NCI-H446 treated with DMSO at 0.1 percent for 48 hours (cell line): ENCODE measurements around the gene CD82.

Source experiments
- DNase-seq: peaks from one replicate; lab custom pipeline; 2025; lab: John Stamatoyannopoulos, UW

The CD82 gene, protein sequence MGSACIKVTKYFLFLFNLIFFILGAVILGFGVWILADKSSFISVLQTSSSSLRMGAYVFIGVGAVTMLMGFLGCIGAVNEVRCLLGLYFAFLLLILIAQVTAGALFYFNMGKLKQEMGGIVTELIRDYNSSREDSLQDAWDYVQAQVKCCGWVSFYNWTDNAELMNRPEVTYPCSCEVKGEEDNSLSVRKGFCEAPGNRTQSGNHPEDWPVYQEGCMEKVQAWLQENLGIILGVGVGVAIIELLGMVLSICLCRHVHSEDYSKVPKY

DNA sequence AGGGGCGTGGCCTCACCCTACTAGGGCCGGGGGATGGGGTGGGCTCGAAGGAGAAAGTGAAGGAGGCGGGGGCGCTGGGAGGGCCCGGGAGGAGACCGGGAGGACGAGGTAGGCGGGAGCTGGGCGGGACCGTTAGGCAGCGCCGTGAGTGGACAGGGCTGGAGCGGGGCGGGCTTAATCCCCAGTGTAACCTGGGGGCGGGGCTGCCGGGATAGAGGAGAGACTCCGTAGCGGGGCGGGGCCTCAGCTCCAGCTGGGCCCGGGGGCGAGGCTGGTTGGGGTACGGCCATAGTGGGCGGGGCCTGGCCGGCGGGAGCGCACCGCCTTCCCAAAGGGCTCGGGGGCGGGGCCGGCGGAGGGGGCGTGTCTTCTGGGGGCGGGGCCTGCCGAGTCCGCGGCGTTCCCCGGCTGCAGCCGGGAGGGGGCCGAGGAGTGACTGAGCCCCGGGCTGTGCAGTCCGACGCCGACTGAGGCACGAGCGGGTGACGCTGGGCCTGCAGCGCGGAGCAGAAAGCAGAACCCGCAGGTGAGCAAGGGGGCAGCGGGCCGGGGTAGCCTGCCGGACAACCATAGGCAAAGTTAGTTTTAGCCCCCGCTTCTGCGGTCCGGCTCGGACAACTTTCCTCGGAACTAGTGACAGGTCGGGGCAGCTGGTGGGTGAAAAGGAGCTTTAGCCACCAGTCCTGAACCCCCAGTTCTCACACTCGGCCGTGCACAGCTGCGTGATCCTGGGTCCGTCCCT, at the start of gene CD82:
Gene CD82, plus strand, starts transcription at position 453 of the 742 bp plus-strand sequence. CDS start 29,000 bp downstream, outside the sequence.
- peak; percentile 97 for DNase-seq

DNA sequence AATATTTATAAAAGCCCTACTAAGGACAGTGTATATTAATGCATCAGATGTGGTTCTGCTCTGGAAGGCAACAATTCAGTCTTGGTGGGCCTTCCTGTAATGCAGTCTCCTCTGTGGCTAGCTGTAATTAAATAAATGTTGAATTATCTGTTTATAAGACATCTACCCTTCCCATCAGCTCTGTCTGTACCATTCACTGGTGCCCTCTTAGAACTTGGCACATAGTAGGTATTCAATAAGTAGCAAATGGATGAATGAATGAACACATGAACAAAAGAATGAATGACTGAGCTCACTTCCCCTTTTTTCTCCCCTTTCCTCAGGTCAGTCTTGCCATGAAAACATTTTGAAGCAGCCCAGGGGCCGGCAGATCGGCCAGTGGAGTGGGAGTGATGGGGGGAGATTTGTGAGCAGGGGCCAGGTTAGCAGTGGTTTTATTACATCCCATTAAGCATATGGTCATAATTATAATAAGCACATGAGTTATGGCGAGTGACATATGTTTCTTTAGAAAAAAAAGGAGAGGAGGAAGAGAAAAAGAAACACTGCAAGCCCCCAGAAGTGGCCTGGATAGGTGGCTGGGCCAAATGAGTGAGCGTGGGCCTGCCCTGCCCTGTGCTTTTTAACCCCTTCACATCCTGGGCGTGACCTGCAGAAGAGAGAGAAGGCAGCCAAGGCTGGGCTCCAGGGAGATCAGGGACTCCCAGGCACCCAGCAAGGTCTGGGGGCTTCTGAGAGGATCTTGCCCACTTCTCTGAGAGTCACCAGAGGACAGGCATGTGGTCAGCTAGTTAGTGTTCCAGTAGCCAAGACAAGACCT, 48.6 kb upstream of the CD82 start:
- DNase-seq: no peak

DNA sequence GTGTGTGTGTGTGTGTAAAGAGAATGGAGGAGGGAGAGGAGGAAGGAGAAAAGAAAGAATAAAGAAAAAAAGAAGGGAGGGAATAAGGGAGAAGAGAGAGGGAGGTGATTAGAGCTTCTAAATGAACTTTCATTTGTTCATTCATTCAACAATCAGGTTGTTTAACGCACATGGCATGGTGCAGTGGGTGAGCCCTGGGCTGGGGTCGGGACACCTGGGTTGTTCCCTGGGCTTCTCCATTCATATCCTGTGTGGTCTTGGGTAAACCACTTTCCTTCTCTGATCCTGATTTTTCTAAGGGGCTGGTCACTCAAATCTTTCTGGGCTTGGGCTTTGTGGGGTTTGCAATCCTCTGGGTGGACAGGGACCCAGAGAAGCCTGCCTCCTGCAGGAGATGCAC, 47.9 kb upstream of the CD82 start:
- no peak for DNase-seq

DNA sequence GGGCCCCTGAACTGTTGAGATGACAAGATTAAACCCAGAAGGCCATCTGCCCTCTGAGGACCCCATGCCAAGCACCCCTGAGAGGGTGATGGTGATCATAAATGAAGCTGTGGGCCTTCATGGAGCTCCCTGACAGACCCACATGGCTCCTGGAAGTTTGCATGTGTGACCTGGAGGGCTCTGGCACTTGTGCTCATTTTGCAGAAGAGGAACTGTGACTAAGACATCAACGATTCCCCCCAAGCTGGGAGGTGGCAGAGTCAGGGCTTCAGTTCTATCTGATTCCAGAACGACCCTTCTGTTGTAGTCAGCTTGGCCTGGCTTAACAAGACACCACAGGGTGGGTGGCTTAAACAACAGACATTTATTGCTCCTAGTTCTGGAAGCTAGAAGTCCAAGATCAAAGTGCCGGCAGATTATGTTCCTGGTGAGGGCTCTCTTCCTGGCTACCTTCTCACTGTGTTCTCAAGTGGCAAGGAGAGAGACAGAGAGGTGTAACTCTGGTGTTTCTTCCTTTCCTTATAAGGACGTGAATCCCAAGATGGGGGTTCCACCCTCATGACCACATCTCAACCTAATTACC, 46.4 kb upstream of the CD82 start:
- DNase-seq: no peak

DNA sequence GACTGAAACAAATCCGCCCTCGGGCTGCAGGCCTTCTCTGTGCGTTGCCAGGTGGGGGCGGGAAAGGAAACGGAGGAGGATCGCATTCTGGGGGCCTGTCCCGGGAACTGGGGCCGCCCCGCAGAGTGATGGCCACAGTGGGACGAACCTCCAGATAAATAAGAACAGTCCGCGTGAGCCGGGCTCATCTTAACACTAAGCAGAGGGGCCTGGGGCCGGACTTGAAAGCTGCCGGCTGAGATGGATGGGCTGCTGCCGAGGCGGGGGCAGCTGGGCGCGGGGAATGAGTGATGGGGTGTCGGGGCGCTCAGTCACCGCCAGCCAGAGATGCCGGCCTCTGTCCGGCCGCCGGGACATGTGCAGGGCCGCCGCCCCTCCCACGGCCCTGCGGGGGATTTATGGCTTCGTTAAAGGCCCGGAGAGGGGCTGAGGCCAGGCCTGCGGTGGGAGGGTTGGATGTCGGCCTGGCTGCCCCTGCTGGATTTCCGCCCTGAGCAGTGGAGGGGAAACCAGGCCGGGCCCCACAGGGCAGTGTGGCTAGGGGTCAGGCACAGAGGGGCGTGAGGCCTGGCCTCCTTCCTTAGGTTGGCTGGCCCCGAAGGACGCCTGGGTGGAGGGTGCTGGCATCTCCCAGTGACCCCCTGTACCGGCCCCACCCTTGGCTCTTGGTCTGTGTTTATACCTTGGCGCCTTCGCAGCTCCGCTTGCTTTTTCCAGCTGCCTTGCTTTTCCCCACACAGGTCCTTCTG, 45.3 kb upstream of the CD82 start:
- DNase-seq: no peak

DNA sequence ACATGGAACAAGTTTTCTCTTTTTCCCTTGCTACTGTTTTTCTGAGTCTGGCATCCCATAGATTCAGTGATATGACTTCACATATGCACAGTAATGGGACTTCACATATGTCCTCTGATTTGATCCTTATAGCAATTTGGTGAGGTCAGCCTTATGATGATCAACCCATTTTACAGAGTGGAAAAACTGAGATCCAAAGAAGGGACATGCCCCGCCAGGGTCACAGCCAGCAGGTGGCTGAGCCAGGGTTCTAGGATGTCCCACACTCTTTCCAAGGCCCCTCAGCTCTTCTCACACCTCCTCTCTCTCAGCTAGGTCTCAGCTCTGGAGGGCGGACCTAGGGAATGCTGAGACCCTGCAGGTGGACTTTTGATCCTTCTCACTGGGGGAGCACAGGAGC, 44.3 kb upstream of the CD82 start:
- DNase-seq: no peak

DNA sequence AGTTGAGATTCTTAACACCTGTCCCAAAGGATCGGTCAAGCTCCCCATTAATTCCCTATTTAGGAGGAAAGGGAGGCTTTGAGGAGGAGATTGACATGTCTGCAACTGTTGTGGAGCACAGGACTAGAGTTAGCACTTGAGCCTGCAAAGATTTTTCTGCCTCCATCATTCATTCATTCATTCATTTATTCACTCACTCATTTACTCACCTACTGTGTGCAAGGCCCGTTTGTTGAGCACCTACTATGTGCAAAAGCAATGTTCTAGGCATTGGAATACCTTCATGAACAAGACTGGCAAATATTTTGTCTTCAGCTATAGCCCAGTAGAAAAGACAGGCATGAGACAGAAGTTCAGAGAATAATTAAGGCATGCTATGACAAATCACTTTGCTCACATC, 43.2 kb upstream of the CD82 start:
- no peak for DNase-seq

DNA sequence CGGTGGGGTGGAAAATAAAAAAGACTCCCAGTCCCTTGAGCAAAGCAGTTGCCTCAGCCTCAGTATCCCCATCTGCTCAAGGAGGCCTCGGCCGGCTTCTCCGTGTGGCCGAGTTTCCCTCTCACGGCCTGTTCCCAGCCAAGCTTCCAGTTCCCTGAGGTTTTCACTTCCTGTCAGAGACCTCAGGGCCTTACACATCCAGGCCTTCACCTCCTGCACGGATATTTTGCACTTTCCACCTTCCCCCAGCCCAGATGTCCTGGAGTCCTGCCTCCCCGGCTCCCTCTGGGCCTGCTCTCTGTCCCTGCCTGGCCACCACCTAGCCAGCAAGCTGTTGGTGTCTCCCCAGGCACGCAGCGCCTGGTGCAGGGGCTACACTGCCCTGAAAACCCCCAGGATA, 41.1 kb upstream of the CD82 start:
- DNase-seq: no peak

DNA sequence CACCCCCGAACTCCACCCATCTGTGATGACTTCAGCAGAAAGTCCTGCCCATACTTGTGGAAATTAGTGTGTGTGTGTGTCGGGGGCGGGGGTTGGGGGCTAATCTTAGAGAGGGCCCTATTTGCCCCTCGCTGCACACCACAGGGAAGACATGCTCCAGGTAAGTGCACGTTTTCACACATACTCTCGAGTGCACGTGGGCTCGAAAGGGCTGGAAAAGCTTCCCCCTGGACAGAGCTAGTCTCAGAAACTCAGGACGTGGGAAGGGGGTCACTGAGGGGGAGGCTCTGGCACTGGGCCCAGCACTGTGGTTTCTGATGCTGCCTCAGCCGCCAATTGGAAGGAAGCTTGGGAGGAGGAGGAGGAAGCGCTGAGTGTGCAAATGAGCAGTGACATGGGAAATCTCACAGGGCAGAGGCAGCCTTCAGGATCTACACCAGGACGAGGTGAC, 40.7 kb upstream of the CD82 start:
- no peak for DNase-seq

DNA sequence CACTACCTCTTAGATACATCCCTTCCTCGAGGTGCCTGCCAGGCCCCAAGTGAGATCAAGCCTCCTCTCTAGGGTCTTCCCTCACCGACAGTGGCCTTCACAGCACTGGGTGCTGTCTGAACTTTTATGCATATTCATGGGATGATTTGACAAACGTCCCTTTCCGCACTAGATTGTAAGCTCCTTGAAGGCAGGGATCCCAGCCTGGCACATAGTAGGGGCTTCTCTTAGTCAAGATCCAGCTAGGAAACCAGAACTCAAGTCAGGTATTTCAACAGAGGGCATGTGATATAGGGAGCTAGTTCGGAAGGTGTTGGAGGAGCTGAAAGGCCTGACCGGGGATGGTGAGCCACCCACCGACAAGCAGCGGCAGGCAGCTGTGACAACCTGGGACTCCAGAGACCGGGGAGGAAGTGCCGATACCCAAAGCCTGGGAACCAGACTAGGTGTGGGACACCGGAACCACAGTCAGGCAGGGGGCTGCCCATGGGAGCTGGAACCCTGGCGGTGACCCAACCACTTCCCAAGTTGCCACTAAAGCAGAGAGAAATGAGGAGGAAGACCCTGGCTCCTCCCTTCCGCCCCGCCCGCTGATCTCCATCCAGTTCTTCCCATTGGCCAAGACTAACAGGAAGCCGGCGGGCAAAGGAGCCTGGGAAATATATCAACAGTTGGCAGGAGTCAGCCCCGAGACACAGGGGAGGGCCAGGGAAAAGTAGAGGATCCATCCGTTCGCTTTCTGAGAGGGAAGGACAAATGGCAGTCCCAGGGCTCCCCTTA, 39.8 kb upstream of the CD82 start:
- DNase-seq: no peak

DNA sequence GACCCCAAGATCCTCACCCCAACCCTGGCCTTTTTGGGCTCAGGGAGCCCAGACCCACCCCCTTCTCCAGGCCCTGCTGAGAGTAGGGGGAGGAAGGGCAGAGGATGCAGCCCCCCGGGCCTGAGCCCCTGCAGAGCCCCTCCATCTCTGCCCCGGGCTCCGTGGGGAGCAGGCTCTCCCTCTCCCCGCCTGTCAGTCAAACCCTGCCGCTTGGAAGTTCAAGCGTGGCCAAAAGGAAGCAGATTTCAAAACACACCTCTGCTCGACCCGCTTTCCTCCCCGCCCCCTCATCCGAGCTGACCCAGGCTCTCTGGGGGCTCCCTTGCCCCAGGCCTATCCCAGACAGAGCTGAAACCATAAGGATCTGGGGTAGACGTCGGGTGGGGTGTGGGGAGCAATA, 39.0 kb upstream of the CD82 start:
- no peak for DNase-seq

DNA sequence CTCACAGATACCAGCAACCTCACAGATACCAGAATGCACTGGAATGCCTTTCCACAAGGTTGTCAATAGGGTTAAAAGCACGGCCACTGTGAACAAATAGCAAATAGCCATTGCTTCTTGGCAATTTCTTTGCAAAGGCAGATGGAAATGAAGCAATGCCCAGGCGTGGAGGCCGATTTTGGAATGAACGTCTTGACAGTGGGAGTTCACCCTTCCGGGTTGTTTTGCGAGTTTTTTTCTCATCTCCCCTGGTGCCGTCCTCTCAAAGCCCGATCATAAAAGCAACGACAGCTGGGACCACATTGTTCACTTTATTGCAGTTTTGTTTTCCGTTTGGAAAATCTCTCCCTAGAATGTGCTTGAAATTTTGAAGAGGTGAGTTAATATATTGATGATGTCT, 38.0 kb upstream of the CD82 start:
- DNase-seq: no peak

DNA sequence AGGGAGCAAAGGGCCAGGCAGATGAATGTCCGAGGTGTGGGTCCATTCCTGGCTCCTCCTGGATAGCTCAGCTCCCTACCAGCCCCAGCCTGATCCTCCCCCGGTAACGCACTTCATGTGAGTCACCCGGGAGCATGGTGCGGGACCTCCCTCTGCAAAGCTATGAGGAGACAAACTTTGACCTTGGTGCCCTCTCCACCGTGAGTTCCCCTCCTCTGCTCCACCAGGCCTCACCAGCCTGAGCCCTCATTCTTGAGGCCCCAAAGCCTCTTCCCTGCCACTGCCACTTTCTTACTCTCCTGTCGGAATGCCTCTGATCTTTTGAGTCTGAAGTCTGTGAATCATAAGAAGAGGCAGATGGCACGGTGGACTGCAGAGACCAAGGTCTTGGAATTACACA, 37.4 kb upstream of the CD82 start:
- no peak for DNase-seq

DNA sequence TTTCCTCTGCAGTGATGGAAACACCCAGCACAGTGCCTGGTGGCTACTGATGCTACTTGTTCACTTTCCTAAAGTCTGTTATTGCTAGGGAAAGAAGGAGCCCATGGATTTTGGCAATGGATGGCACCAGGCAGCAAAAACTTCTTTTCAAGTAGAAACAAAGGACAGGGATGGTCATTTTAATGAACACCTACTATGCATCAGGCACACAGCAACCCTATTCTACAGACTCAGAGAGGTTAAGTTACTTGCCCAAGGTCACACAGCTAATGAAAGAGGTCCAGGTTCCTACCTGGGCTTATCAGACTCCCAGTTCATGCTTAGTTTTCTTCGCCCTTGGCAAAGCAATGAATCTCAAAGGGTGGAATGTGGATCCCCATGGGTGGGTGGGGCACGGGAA, 36.9 kb upstream of the CD82 start:
- no peak for DNase-seq

DNA sequence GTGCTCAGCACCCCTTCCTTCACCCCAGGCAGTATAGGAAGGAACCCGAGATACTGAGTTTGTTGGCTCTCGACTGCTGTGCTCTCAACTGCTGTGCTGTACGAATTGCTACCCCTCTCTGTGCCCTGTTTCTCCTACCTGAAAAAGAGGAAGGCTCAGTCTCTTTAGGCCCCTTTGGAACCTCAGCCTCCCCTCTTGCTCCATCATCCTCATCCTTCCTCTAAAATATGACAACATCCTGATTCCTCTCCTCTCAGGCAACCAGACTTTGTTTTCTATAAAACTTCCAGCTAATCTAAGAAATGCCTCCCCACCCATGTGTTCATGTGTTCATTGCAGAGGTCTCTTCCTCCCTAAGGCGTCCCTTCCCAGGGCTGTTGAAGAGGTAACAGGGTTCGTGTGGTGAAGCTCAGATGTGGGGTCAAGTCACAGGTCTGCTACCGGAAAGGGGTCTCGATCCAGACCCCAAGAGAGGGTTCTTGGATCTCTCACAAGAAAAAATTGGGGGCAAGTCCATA, 35.5 kb upstream of the CD82 start:
- no peak for DNase-seq

DNA sequence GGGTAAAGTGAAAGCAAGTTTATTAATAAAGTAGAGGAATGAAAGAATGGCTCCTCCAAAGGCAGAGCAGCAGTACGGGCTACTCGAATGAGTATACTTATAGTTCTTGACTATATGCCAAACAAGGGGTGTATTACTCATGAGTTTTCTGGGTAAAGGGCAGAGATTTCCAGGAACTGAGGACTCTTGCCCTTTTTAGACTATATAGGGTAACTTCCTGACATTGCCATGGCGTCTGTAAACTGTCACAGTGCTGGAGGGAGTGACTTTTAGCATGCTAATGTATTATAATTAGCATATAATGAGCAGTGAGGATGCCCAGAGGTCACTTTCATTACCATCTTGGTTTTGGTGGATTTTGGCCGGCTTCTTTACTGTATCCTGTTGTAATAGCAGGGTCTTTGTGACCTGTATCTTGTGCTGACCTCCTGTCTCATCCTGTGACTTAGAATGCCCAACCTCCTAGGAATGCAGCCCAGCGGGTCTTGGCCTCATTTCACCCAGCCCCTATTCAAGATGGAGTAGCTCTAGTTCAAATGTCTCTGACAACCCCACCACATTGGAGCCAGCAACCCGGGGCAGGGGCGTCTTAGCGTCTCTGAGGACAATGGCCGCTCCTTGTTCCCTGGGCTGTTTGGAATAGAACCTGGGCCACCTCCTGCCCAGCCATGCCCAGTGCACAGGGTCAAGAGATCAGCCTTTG, 34.9 kb upstream of the CD82 start:
- DNase-seq: no peak

DNA sequence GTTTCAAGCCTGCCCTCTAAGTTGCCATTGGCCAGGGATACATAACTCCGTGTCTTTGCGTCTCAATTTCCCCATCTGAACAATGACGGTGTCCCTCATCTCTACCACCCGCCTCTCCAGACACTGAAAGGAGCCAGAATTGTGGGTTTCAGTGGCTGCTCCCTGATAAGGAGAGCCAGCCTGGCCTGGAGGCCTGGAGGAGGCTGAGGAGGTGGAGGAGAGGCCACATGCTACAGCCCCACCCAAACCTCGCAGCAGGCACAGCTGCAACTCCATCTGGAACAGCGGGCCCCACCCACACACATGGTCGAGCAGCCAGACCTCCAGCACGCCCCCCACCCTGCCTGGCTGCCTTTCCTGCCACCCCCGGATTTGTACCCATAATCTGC, 34.4 kb upstream of the CD82 start:
- DNase-seq: no peak

DNA sequence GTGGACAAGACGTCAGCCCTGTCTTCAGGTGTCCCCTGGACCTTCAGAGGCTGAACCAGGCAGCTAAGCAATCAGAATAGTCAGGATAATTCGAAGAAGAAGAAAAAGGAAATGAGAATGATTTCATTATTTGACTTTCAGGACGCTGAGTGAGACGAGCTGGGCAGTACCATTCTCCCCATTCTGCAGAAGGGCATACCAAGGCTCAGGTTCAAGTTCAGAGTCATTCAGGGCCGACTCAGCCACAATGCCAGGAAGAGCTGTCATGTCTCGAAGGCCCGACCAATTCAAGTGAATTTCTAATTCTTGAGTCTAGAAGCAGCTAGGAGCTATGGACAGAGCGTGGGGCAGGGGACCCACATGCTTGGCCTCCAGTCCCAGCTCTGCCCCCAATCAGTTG, 33.8 kb upstream of the CD82 start:
- no peak for DNase-seq

DNA sequence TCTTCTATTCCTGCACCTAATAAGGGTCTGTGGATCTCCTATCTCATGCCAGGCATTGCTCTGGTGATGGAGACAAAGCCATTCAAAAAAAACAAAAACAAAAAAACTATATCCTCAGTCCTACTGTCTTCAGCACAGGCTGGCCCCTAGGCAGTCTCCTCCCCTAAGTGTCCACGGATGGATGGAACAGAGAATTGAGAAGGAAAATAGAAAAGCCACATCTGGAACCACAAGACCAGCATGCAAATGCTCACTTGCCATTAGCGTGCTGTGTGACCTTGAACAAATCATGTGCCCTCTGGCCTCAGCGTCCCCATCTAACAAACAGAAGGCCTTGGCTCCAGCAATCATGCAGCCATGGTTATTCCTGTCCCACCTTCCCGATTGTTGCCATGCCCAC, 32.7 kb upstream of the CD82 start:
- no peak for DNase-seq
